ENCODE data around the gene FGGY. TPM values are rescaled to one million over a fixed set of nuclear protein-coding genes. Genes with fewer than 3 reads are reported as not detected.

FGGY gene
- total and polyA plus RNA-seq, 4 donors = 16.0 to 67.0 (median 43.4) TPM

DNA sequence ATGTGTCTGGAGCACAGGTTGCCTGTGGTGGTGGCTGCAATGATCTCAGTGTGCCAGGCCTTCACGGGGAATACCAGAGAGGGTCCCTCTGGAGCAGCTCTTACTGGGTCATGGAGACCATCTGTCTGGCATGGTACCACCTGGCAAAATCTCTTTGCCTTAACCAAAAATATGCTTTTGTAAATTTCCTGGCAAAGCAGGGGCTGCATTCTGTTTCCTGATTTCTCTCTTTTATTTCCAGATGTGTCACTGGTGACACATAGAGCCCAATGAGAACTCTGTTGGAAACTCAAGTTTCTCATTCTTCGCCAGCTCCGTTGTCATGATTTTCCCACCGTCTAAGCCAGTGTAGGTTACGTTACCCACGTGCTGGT lies 136.5 kb downstream of the FGGY start:
- H3K9ac ChIP-seq (ENCODE audit: low read depth in 1 of 2, low read length in 2 of 2) = no peak overlapping the region
- peaks cover 4 to 42% (median 19%) of the 10 kb centered on the region in 4 donors for H3K4me1 ChIP-seq (ENCODE audit: control insufficient read depth in 4 of 4, insufficient read depth in 4 of 4, low read length in 3 of 4)
- TF ChIP-seq GABPA (IDR thresholded peaks at IDR 0.05 in 1 of 2, conservative IDR thresholded peaks at IDR 0.05 in 1 of 2) (no peak), HNF4G (IDR thresholded peaks at IDR 0.05) (no peak), TAF1 (conservative IDR thresholded peaks at IDR 0.05) (no peak), YY1 (IDR thresholded peaks at IDR 0.05) (no peak), REST (IDR thresholded peaks at IDR 0.05) (no peak), RAD21 (IDR thresholded peaks at IDR 0.05) (no peak), NR2F2 (IDR thresholded peaks at IDR 0.05) (no peak), JUND (IDR thresholded peaks at IDR 0.05) (no peak), EGR1 (IDR thresholded peaks at IDR 0.05; ENCODE audit: low read depth in 2 of 2) (no peak), HNF4A (conservative IDR thresholded peaks at IDR 0.05) (no peak), ATF3 (IDR thresholded peaks at IDR 0.05) (no peak), FOXA1 (IDR thresholded peaks at IDR 0.05) (no peak), CTCF (IDR thresholded peaks at IDR 0.05; ENCODE audit: low read depth, low read length, missing input control) (no peak), SP1 (IDR thresholded peaks at IDR 0.05) (no peak), FOXA2 (IDR thresholded peaks at IDR 0.05) (no peak), RXRA (IDR thresholded peaks at IDR 0.05) (no peak)
- TF ChIP-seq, protein P1, sequence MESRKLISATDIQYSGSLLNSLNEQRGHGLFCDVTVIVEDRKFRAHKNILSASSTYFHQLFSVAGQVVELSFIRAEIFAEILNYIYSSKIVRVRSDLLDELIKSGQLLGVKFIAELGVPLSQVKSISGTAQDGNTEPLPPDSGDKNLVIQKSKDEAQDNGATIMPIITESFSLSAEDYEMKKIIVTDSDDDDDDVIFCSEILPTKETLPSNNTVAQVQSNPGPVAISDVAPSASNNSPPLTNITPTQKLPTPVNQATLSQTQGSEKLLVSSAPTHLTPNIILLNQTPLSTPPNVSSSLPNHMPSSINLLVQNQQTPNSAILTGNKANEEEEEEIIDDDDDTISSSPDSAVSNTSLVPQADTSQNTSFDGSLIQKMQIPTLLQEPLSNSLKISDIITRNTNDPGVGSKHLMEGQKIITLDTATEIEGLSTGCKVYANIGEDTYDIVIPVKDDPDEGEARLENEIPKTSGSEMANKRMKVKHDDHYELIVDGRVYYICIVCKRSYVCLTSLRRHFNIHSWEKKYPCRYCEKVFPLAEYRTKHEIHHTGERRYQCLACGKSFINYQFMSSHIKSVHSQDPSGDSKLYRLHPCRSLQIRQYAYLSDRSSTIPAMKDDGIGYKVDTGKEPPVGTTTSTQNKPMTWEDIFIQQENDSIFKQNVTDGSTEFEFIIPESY (IDR thresholded peaks at IDR 0.05) = no peak
- TF ChIP-seq, protein P2, sequence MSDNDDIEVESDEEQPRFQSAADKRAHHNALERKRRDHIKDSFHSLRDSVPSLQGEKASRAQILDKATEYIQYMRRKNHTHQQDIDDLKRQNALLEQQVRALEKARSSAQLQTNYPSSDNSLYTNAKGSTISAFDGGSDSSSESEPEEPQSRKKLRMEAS (IDR thresholded peaks at IDR 0.05) = no peak
- DNase-seq (ENCODE audit: low spot score) = no peak
- no peaks in the 10 kb centered on the region for H3K27me3 ChIP-seq (ENCODE audit: control insufficient read depth in 4 of 4, insufficient read depth in 4 of 4, low read length in 3 of 4)
- no peaks in the 10 kb centered on the region for H3K36me3 ChIP-seq (ENCODE audit: control insufficient read depth in 4 of 4, insufficient read depth in 3 of 4, low read depth in 1 of 4, low read length in 3 of 4)
- WGBS = 94% methylated on average over 6 of the region's 6 CpGs
- no peak overlapping the region for H3K4me3 ChIP-seq (ENCODE audit: low read depth in 1 of 3, low read length in 3 of 3)
- no peaks in the 10 kb centered on the region for H3K9me3 ChIP-seq (ENCODE audit: control insufficient read depth in 4 of 4, low read length in 3 of 4)
- H3K27ac ChIP-seq (ENCODE audit: low read depth in 1 of 2, low read length in 2 of 2) = peak overlapping the region; percentile 82 to 84

All from liver (tissue), 9 donors.